Upper lobe of right lung (tissue), 1 donor: ENCODE data around the gene S100PBP. TPM values are rescaled to one million over a fixed set of nuclear protein-coding genes. Genes with fewer than 3 reads are reported as not detected.

Source experiments
- ATAC-seq: fragments of 200-7000 bp; cut with Tn5 transposase; one replicate; pipeline ENCODE4 v1.9.1; 2020; ENCODE audit warnings: mild to moderate bottlenecking, moderate library complexity
- DNase-seq: peaks from one replicate; pipeline ENCODE4 v3.0.0-alpha.2; 2020
- H3K27ac ChIP-seq: fragments of 200-600 bp; one replicate; pipeline ENCODE4 v1.8.0; 2022
- H3K27me3 ChIP-seq: fragments of 200-600 bp; one replicate; pipeline ENCODE4 v1.8.0; 2022; ENCODE audit warnings: mild to moderate bottlenecking
- H3K36me3 ChIP-seq: fragments of 200-600 bp; one replicate; pipeline ENCODE4 v1.8.0; 2022
- H3K4me1 ChIP-seq: fragments of 200-600 bp; one replicate; pipeline ENCODE4 v1.8.0; 2022
- H3K4me3 ChIP-seq: fragments of 200-600 bp; one replicate; pipeline ENCODE4 v1.8.0; 2022; ENCODE audit warnings: mild to moderate bottlenecking
- H3K9me3 ChIP-seq: fragments of 200-600 bp; one replicate; pipeline ENCODE4 v1.8.0; 2022
- CTCF ChIP-seq: fragments of 200-600 bp; IDR thresholded peaks from one replicate; pipeline ENCODE4 v1.8.0; 2022; ENCODE audit warnings: antibody characterized with exemption
- intact Hi-C: fragments of 100-400 bp; cut with DNase I; formaldehyde crosslinking; loops from one replicate; pipeline ENCODE4 v1.11.0; 2022
- total RNA-seq: library from RNA; stranded (reverse); fragmentation: NEBNext Ultra II Directional; extraction: Animal tissue kit (Norgen Biotek cat#: 25700); gene quantifications from one replicate; pipeline ENCODE4 v1.2.1, GENCODE V29; 2021
- donor health status: DM: no; HTN: yes; CAD: no; lungs with severe emphysema.

Gene S100PBP
- total RNA-seq, 1 donor from 2014 or later = 34.9 TPM

GRCh38 chr1:32886828-32887414, 69.5 kb downstream of the S100PBP start:
- DNase-seq = no peak
- Histone ChIP-seq H3K9me3 (no peaks in the 10 kb centered on the region), H3K36me3 (no peaks in the 10 kb centered on the region), H3K27me3 (peaks cover 66% of the 10 kb centered on the region), H3K27ac (no peak overlapping the region), H3K4me3 (no peak overlapping the region), H3K4me1 (no peaks in the 10 kb centered on the region)
- ATAC-seq = no peak
- intact Hi-C loops = no loop called here
- TF ChIP-seq CTCF = no peak

- TF ChIP-seq CTCF = no peak
- H3K27me3 ChIP-seq = peaks cover 71% of the 10 kb centered on the region
- intact Hi-C loops = no loop called here
These were observed 70.2 kb downstream of the S100PBP start for GRCh38 chr1:32887623-32888022.

GRCh38 chr1:32888134-32888533, 70.7 kb downstream of the S100PBP start:
- no peaks in the 10 kb centered on the region for H3K4me1 ChIP-seq
- no peak for TF ChIP-seq CTCF
- DNase-seq (no peak), ATAC-seq (no peak)
- no peak overlapping the region for H3K27ac ChIP-seq
- H3K4me3 ChIP-seq = no peak overlapping the region
- intact Hi-C loops = no loop called here
- no peaks in the 10 kb centered on the region for H3K9me3 ChIP-seq
- H3K36me3 ChIP-seq = no peaks in the 10 kb centered on the region
- peaks cover 74% of the 10 kb centered on the region for H3K27me3 ChIP-seq

More at GRCh38 chr1:32887623-32888022, 70.2 kb downstream of the S100PBP start:
- Histone ChIP-seq H3K9me3 (no peaks in the 10 kb centered on the region), H3K4me1 (no peaks in the 10 kb centered on the region), H3K4me3 (no peak overlapping the region), H3K27ac (no peak overlapping the region), H3K36me3 (no peaks in the 10 kb centered on the region)
- ATAC-seq (no peak), DNase-seq (no peak)

GRCh38 chr1:32888677-32889420, 71.4 kb downstream of the S100PBP start:
- no peak for TF ChIP-seq CTCF
- H3K4me1 ChIP-seq = peaks cover 6% of the 10 kb centered on the region
- no peak overlapping the region for H3K4me3 ChIP-seq
- ATAC-seq = no peak
- no peaks in the 10 kb centered on the region for H3K36me3 ChIP-seq
- no peaks in the 10 kb centered on the region for H3K9me3 ChIP-seq
- peaks cover 74% of the 10 kb centered on the region for H3K27me3 ChIP-seq
- no peak for DNase-seq
- no peak overlapping the region for H3K27ac ChIP-seq
- intact Hi-C loops = no loop called here

- TF ChIP-seq CTCF = no peak
- Histone ChIP-seq H3K4me1 (peaks cover 6% of the 10 kb centered on the region), H3K4me3 (no peak overlapping the region), H3K9me3 (no peaks in the 10 kb centered on the region), H3K27me3 (peaks cover 66% of the 10 kb centered on the region), H3K27ac (no peak overlapping the region), H3K36me3 (no peaks in the 10 kb centered on the region)
- no peak for DNase-seq
- intact Hi-C loops = no loop called here
- ATAC-seq = no peak
These were observed 72.4 kb downstream of the S100PBP start for GRCh38 chr1:32889731-32890278.
